HG03280 (cell line): ENCODE measurements around the gene DNAH17.

Source experiments
- ATAC-seq: cut with Tn5 transposase; IDR thresholded peaks from one replicate; pipeline ENCODE4 v1.9.1; 2021; ENCODE audit warnings: mild to moderate bottlenecking, moderate library complexity; ENCODE audit not compliant: unreplicated experiment

The DNAH17 gene

GRCh38 chr17:78575340-78575739 is 1.9 kb downstream of the DNAH17 start:
- no peak for ATAC-seq

GRCh38 chr17:78573955-78574354 is 3.2 kb downstream of the DNAH17 start:
- ATAC-seq = no peak

GRCh38 chr17:78572239-78573205 is 4.7 kb downstream of the DNAH17 start:
- no peak for ATAC-seq

GRCh38 chr17:78571329-78571728 is 5.9 kb downstream of the DNAH17 start:
- ATAC-seq = no peak

- no peak for ATAC-seq
These were observed 8.6 kb downstream of the DNAH17 start for GRCh38 chr17:78568494-78569115.

- no peak for ATAC-seq
These were observed 9.2 kb downstream of the DNAH17 start for GRCh38 chr17:78567991-78568390.

- ATAC-seq = no peak
These were observed 10.2 kb downstream of the DNAH17 start for GRCh38 chr17:78566947-78567346.

- no peak for ATAC-seq
These were observed 13.7 kb downstream of the DNAH17 start for GRCh38 chr17:78563189-78564145.

- ATAC-seq = no peak
These were observed 14.5 kb downstream of the DNAH17 start for GRCh38 chr17:78562734-78563133.

- no peak for ATAC-seq
These were observed 16.0 kb downstream of the DNAH17 start for GRCh38 chr17:78561166-78561565.

GRCh38 chr17:78560731-78561130 is 16.5 kb downstream of the DNAH17 start:
- ATAC-seq = no peak

- no peak for ATAC-seq
These were observed 17.3 kb downstream of the DNAH17 start for GRCh38 chr17:78559749-78560368.

GRCh38 chr17:78558989-78559388 is 18.2 kb downstream of the DNAH17 start:
- no peak for ATAC-seq

GRCh38 chr17:78558181-78558850 is 18.9 kb downstream of the DNAH17 start:
- no peak for ATAC-seq

- ATAC-seq = no peak
These were observed 19.6 kb downstream of the DNAH17 start for GRCh38 chr17:78557598-78558039.

GRCh38 chr17:78556812-78557211 is 20.4 kb downstream of the DNAH17 start:
- ATAC-seq = no peak

GRCh38 chr17:78555746-78556401 is 21.3 kb downstream of the DNAH17 start:
- no peak for ATAC-seq

GRCh38 chr17:78550464-78550863 is 26.7 kb downstream of the DNAH17 start:
- ATAC-seq = no peak

GRCh38 chr17:78548725-78549124 is 28.5 kb downstream of the DNAH17 start:
- ATAC-seq = no peak
